Erythroblast (primary cell): Measurements from ENCODE around the gene EPHB6.

Experiments
- DNase-seq, 2 experiments: peaks; one replicate each; lab custom pipeline; 2025; lab: John Stamatoyannopoulos, UW
- GATA1 ChIP-seq: IDR thresholded peaks from 2 replicates; pipeline ENCODE4 v1.6.1; 2011; ENCODE audit warnings: low read depth, mild to moderate bottlenecking, control low read depth, low read length, moderate library complexity
- POLR2A ChIP-seq: IDR thresholded peaks from 2 replicates; pipeline ENCODE4 v1.6.1; 2011; ENCODE audit warnings: mild to moderate bottlenecking, low read length

The EPHB6 gene

DNA sequence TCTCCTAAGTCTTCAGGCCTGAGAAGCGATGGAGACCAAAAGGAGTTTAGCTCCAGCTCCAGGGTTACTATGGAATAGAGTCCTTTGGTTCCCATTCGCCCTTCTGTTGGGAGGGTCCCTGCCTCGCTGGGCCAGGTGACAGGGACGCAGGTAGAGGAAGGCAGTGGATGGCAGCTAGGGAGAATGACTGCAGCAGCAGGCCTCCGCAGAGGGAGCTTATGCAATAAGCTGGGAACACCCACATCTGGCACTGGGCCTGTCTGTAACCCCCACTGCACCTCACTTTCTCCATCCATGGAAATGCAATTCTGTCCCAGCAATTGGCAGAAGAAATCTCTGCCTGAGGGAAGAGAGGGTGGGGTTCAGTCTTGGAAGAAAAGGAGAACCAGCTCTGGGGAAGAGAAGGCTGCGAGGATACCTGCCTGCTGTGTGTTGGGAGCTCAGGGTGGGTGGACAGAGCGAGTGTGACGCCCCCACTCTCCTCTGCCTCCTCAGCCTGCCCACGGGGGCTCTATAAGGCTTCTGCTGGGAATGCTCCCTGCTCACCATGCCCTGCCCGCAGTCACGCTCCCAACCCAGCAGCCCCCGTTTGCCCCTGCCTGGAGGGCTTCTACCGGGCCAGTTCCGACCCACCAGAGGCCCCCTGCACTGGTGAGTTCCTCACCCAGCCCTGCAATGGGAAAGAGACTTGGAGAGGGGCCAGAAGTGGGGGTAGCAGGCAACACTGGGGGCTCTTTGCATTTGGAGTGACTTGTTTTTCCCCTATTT is 10.3 kb downstream of the EPHB6 start:
- no peak for TF ChIP-seq GATA1
- no peak for TF ChIP-seq POLR2A
- no peak for DNase-seq

DNA sequence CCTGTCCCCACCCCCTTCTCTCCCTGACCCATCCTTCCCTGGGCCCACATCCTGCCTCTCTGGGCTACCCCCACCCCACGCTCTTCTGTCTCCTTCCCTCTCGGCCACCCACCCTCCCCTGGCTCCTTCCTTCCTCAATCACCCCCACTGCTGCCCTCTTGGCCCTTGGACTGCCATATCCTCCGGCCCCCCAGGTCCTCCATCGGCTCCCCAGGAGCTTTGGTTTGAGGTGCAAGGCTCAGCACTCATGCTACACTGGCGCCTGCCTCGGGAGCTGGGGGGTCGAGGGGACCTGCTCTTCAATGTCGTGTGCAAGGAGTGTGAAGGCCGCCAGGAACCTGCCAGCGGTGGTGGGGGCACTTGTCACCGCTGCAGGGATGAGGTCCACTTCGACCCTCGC is 10.9 kb downstream of the EPHB6 start:
- TF ChIP-seq GATA1 = no peak
- TF ChIP-seq POLR2A = no peak
- DNase-seq = no peak

DNA sequence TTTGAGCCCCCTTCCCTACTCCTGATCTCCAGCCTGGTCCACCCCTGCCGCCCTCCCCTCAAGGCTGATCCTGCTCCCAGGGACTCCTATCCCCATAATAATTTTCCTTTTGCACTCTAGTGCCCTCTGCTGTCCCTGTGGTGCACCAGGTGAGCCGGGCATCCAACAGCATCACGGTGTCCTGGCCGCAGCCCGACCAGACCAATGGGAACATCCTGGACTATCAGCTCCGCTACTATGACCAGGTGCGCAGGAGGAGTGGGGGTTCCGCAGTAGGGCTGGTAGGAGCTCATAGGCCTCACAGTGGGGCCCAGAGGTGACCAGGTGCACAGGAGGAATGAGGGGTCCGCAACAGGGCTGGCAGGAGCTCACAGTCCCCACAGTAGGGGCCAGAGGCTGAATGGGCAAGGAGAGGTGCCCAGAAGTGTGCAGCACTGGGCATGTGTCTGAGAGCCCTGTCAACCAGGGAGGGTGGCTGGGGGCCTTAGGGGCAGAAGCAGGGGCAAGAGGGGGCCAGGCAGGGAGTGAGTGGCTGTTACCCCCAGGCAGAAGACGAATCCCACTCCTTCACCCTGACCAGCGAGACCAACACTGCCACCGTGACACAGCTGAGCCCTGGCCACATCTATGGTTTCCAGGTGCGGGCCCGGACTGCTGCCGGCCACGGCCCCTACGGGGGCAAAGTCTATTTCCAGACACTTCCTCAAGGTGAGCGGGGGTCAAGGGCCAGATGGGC is 11.7 kb downstream of the EPHB6 start:
- TF ChIP-seq GATA1 (no peak), POLR2A (no peak)
- DNase-seq = peak; percentile 11 to 55

DNA sequence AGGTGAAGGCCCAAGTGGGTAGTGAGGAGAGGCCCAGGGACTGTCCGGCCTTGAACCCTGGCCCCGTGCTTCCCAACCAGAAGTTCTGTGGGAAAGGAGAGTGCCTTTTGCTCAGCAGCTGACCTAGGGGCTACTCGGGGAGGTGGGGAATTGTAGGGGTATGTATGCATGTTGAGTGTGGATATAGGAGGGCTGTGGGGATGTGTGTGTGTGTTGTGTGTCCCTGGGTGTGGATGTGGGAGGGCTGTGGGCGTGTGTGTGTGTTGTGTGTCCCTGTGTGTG is 12.2 kb downstream of the EPHB6 start:
- no peak for DNase-seq
- TF ChIP-seq GATA1 (no peak), POLR2A (no peak)

DNA sequence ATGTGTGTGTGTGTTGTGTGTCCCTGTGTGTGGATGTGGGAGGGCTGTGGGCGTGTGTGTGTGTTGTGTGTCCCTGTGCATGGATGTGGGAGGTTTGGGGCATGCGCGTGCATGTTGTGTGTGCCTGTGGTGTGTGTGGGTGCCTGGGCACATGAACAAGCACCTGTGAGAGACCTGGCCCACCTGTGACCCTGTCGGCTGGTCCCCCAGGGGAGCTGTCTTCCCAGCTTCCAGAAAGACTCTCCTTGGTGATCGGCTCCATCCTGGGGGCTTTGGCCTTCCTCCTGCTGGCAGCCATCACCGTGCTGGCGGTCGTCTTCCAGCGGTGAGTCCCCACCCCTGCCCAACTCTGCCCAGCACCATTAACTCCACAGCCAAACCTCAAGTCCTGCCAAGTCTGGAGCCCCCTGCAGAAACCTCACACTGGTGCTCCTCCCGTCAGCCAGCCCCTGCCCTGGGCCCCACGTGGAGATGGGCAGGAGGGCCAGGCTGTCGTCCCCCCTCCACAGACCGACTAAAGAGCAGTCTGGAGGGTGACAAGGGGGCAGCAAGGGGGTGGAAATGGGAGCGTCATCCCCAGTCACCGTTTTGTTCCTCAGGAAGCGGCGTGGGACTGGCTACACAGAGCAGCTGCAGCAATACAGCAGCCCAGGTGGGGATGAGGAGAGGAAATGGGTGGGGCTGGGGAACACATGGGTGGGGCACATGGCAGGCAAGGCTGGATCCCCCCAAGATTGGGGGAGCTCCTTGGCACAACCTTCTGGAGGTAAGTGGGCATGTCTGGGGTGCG is 12.7 kb downstream of the EPHB6 start:
- TF ChIP-seq POLR2A (no peak), GATA1 (no peak)
- DNase-seq = no peak

DNA sequence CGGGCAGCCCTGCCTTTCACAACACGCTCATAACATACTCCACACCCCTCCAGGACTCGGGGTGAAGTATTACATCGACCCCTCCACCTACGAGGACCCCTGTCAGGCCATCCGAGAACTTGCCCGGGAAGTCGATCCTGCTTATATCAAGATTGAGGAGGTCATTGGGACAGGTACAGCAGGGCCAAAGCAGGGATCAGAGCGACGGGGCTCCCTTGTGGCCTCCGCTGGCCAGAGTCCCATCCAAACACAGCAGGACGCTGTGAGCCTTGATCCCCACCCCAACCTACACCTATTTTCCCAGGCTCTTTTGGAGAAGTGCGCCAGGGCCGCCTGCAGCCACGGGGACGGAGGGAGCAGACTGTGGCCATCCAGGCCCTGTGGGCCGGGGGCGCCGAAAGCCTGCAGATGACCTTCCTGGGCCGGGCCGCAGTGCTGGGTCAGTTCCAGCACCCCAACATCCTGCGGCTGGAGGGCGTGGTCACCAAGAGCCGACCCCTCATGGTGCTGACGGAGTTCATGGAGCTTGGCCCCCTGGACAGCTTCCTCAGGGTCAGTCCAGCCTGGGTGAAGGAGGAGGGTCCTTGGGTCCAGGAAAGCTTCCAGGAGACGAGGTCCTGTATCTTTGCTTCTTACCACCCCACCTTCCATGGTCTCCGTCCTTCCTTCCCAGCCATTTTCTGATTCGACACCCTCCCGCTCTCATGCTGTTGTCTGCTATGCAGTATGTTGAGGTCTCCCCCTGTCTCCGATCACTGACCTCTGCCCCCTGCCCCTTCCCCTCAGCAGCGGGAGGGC is 13.5 kb downstream of the EPHB6 start:
- TF ChIP-seq GATA1 (no peak), POLR2A (no peak)
- no peak for DNase-seq

DNA sequence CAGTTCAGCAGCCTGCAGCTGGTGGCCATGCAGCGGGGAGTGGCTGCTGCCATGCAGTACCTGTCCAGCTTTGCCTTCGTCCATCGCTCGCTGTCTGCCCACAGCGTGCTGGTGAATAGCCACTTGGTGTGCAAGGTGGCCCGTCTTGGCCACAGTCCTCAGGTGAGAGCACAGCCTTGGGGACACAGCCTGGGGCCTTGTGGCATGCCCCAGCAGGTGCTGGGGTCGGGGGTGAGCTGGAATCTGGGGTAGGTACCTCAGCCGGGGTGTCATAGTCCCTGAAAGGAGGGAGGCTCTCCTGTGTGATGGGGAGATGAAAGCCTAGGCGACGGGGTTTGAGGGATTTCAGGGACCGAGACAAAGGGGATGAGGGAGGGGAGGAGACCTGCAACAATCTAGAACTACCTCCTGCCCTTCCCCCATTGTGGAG is 14.1 kb downstream of the EPHB6 start:
- TF ChIP-seq POLR2A = no peak
- TF ChIP-seq GATA1 = no peak
- no peak for DNase-seq

DNA sequence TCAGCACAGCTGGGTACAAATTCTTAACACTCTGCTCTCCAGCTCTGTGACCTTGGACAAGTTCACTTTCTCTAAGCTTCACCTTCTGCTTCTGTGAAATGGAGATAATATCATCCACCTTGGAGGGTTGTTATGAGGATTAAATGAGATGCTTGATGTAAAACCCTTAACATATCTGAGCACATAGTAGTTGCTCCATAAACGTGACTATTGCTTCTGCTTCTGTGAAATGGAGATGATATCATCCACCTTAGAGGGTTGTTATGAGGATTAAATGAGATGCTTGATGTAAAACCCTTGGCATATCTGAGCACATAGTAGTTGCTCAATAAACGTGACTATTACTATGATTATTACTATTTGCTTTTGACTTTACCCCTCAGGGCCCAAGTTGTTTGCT is 14.6 kb downstream of the EPHB6 start:
- DNase-seq = no peak

DNA sequence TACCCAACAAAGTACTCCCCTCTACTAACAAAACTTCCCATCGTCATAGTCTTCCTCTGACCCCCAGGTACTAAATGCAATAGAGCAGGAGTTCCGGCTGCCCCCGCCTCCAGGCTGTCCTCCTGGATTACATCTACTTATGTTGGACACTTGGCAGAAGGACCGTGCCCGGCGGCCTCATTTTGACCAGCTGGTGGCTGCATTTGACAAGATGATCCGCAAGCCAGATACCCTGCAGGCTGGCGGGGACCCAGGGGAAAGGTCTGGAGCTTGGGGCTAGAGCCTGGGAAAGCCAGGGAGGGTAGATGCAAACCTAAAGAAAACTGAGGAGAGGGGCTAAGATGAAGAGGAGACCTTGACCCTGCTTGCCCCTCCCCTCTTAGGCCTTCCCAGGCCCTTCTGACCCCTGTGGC is 15.3 kb downstream of the EPHB6 start:
- DNase-seq = no peak
- TF ChIP-seq POLR2A (no peak), GATA1 (no peak)

More for the DNA sequence above, 14.6 kb downstream of the EPHB6 start:
- no peak for TF ChIP-seq POLR2A
- no peak for TF ChIP-seq GATA1

DNA sequence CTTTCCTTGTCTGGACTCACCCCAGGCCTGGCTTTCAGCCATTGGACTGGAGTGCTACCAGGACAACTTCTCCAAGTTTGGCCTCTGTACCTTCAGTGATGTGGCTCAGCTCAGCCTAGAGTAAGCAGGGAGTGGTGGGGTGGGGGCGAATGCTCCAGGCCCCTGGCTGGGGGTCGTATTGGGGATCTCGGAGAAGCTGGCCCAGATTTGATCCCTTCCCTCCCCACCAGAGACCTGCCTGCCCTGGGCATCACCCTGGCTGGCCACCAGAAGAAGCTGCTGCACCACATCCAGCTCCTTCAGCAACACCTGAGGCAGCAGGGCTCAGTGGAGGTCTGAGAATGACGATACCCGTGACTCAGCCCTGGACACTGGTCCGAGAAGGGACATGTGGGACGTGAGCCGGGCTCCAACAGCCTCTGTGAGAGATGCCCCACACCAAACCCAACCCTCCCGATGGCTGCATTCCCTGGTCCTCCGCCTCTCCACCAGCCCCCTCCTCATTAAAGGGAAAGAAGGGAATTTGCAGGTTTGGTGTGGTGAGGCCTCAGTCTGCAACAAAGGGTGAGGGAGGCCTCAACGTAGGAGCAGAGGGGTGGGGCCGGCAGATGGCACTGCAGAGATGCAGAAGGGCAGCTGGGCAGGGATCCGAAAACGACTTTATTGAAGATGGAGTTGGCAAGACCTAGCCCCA is 15.8 kb downstream of the EPHB6 start:
- no peak for DNase-seq
- no peak for TF ChIP-seq POLR2A
- TF ChIP-seq GATA1 = no peak

DNA sequence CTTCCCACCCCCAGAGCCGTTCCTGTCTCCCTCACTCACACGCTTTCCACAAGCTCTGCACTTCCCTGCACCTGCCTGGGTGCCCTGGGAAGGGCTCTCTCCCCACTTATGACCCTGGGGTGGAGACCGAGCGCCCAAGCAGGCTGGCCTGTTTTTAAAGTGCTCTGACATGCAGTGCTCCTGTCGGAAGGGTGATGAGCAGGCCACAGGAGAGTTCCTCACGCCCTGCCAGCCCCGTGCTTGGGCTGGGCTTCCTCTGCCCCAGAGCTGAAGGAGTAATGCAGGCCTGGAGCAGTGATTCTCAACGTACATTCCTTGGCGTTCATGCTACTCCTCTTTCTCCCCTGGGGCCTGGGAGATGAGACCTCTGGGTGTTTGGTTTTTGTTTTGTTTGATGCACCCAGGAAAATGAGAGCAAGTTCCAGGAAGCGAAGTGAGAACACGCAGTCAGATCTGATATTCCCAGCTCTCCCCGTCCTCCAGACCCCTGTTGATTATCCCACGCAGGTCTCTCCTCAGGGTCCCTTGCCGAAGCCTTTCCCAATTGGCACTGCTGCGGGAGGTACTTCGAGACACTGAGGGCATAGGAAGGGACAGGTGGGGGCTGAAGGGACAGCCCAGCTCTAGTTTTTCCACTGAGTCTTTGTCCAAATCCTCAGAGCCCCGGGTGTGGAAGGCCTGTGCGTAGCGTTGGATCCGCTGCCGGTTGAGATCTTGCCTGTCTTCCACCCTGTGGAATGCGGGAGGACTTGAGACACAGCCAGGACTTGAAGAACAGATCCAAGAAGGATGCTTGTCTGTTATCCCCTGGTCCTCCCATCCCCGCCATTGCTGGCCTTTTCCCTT is 16.6 kb downstream of the EPHB6 start:
- TF ChIP-seq GATA1 = no peak
- TF ChIP-seq POLR2A = no peak
- DNase-seq = no peak

DNA sequence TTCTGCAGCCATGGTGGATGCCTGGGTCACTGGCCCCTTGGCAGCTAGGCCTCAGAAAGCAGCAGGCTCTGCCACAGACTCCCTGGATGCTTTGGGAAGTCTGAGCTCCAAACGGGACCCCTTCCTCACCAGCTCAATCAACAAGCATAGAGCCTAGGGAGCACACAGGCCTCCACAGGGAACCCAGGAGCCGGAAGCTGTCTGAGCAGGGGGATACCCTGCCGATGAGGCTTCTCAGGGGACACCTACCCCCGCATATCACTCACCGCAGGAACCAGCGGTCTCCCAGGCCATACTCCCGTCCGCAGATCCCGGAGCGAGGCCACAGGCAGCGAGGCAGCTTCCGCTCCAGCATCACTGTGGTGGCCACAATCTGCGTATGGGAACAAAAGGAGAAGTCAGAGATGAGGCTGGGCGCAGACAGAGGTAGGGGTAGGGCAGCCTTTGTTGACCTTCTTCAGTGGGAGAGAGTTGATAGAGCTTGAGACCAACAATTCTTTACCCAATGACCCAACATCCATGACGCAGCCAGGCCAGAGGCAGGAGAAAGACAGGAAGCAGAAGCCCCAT is 17.3 kb downstream of the EPHB6 start:
- TF ChIP-seq POLR2A (no peak), GATA1 (no peak)

More for the DNA sequence above, 17.3 kb downstream of the EPHB6 start:
- DNase-seq = no peak
